Measurements from ENCODE around the gene HAPLN2.

HAPLN2 gene

DNA sequence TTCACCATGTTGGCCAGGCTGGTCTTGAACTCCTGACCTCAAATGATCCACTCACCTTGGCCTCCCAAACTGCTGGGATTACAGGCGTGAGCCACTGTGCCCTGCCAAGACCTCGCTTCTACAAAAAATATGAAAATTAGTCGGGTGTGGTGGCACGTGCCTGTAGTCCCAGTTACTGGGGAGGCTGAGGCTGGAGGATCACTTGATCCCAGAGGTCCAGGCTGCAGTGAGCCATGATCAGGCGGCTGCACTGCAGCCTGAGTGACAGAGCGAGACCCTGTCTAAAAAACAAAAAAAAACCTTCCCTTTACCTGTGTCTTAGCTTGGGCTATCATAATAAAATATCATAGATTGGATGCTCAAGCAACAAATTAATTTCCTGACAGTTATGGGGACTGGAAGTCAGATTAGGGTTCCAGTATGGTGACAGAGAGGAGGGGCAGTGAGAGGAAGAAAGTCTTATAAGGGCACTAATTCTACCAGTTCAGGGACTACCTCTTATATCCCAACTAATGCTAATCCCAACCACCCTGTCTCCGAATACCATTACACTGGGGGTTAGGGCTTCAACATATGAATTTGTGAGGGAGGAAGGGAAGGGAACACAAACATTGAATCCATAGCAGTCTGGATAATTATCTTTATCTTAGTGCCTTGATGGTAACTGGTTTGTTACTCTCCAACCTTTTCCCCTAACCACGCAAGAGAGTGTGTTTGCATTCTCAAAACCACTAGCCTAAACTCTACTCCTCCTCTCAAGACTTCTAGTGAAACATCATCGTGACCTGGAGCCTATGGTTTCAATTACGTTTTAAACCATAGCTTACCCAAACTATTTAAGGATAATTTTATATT is 28.7 kb upstream of the HAPLN2 start:
- Histone ChIP-seq H3K9me3 (no peaks in the 10 kb centered on the region), H3K36me3 (no peaks in the 10 kb centered on the region), H3K27ac (peak overlapping the region; percentile 70), H3K27me3 (no peaks in the 10 kb centered on the region), H3K4me3 (ENCODE audit: low read depth in 1 of 2, low read length in 1 of 2) (peak overlapping the region in 1 of 2 experiments; percentile 76), H3K4me1 (ENCODE audit: control insufficient read depth in 1 of 2, insufficient read depth in 1 of 2, low read depth in 1 of 2, low read length in 1 of 2) (peaks cover 11 to 12% of the 10 kb centered on the region in 2 experiments)
- TF ChIP-seq, protein P1, sequence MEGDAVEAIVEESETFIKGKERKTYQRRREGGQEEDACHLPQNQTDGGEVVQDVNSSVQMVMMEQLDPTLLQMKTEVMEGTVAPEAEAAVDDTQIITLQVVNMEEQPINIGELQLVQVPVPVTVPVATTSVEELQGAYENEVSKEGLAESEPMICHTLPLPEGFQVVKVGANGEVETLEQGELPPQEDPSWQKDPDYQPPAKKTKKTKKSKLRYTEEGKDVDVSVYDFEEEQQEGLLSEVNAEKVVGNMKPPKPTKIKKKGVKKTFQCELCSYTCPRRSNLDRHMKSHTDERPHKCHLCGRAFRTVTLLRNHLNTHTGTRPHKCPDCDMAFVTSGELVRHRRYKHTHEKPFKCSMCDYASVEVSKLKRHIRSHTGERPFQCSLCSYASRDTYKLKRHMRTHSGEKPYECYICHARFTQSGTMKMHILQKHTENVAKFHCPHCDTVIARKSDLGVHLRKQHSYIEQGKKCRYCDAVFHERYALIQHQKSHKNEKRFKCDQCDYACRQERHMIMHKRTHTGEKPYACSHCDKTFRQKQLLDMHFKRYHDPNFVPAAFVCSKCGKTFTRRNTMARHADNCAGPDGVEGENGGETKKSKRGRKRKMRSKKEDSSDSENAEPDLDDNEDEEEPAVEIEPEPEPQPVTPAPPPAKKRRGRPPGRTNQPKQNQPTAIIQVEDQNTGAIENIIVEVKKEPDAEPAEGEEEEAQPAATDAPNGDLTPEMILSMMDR (IDR thresholded peaks at IDR 0.05) = no peak

DNA sequence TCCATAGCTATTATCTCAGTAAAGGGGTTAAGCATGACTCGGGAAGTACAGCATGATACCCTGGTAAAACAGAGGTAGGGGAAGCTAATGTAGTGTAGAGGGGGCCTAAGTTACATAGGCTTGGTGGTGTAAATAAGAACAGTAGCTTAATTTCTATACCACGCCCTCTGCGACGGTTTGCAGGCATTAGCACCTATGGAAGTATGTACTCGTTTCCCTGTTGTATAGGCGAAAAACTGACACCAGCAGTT is 28.1 kb upstream of the HAPLN2 start:
- no peaks in the 10 kb centered on the region for H3K36me3 ChIP-seq
- H3K4me1 ChIP-seq (ENCODE audit: control insufficient read depth in 1 of 2, insufficient read depth in 1 of 2, low read depth in 1 of 2, low read length in 1 of 2) = peaks cover 11 to 12% of the 10 kb centered on the region in 2 experiments
- TF ChIP-seq, protein P1 (IDR thresholded peaks at IDR 0.05) = no peak
- no peaks in the 10 kb centered on the region for H3K9me3 ChIP-seq
- H3K27ac ChIP-seq = peak overlapping the region; percentile 70
- no peaks in the 10 kb centered on the region for H3K27me3 ChIP-seq
- peak overlapping the region; percentile 70 to 76 for H3K4me3 ChIP-seq (ENCODE audit: low read depth in 1 of 2, low read length in 1 of 2)

DNA sequence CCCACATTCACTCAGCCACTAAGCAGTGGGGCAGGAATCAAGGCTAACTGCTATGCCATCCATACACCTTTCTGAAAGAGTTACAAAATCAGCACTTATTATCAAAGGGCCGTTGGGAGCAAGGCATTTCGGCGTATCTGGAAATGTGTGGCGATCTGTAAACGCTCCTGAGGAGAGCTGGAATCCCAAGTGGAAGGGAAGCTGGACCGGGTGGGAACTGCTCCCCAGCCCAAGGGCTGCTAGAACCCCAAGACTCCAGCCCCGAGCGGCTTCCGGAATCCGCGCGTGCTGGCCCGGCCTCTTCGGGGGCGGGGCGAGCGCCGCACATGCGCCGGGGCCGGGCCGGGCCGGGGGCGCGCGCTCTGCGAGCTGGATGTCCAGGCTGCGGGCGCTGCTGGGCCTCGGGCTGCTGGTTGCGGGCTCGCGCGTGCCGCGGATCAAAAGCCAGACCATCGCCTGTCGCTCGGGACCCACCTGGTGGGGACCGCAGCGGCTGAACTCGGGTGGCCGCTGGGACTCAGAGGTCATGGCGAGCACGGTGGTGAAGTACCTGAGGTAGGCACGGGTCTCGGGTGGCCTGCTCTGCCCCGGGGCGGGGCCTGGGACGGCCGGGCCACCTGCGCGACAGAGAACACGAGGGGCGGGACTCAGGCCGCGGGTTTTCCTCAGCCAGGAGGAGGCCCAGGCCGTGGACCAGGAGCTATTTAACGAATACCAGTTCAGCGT is 27.6 kb upstream of the HAPLN2 start, which contains the start of gene NAXE:
NAXE (plus strand) TSS at position 345 of the 726 bp plus-strand sequence; CDS start at position 374, 29 bp downstream.
- Histone ChIP-seq H3K27ac (peak within 1 kb of the TSS; percentile 70), H3K36me3 (no peaks in the 10 kb centered on the region), H3K27me3 (no peaks in the 10 kb centered on the region), H3K4me1 (ENCODE audit: control insufficient read depth in 1 of 2, insufficient read depth in 1 of 2, low read depth in 1 of 2, low read length in 1 of 2) (peaks cover 11 to 12% of the 10 kb centered on the region in 2 experiments), H3K9me3 (no peaks in the 10 kb centered on the region), H3K4me3 (ENCODE audit: low read depth in 1 of 2, low read length in 1 of 2) (peak within 1 kb of the TSS; percentile 70 to 76)
- TF ChIP-seq, protein P1 (IDR thresholded peaks at IDR 0.05) = peak; percentile 15

DNA sequence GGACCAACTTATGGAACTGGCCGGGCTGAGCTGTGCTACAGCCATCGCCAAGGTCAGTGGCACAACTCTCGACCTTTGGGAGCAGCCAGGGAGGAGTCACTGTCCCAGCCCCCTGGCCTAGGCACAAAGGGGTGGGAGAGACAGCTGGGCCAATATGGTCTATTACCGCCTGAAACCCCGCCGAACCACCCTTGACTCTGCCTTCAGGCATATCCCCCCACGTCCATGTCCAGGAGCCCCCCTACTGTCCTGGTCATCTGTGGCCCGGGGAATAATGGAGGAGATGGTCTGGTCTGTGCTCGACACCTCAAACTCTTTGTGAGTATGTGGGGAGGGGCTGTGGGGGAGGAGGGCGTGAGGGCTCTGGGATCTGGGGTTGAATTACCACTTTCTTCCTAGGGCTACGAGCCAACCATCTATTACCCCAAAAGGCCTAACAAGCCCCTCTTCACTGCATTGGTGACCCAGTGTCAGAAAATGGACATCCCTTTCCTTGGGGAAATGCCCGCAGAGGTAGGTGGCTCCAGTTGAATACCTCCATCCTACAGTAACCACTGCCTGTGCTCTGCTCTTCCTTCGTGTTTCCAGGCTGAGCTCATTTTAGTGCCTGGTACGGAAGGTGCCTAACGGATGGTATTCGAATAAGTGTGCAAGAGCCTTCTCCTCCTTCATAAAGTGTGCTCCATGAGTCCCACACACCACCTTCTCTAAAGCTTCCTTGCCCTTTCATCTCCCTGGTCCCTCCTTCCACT is 26.9 kb upstream of the HAPLN2 start:
- H3K4me3 ChIP-seq (ENCODE audit: low read depth in 1 of 2, low read length in 1 of 2) = peak overlapping the region; percentile 70 to 76
- no peaks in the 10 kb centered on the region for H3K27me3 ChIP-seq
- H3K36me3 ChIP-seq = no peaks in the 10 kb centered on the region
- TF ChIP-seq, protein P1 (IDR thresholded peaks at IDR 0.05) = no peak
- H3K27ac ChIP-seq = peak overlapping the region; percentile 70
- H3K4me1 ChIP-seq (ENCODE audit: control insufficient read depth in 1 of 2, insufficient read depth in 1 of 2, low read depth in 1 of 2, low read length in 1 of 2) = peaks cover 11 to 12% of the 10 kb centered on the region in 2 experiments
- no peaks in the 10 kb centered on the region for H3K9me3 ChIP-seq

DNA sequence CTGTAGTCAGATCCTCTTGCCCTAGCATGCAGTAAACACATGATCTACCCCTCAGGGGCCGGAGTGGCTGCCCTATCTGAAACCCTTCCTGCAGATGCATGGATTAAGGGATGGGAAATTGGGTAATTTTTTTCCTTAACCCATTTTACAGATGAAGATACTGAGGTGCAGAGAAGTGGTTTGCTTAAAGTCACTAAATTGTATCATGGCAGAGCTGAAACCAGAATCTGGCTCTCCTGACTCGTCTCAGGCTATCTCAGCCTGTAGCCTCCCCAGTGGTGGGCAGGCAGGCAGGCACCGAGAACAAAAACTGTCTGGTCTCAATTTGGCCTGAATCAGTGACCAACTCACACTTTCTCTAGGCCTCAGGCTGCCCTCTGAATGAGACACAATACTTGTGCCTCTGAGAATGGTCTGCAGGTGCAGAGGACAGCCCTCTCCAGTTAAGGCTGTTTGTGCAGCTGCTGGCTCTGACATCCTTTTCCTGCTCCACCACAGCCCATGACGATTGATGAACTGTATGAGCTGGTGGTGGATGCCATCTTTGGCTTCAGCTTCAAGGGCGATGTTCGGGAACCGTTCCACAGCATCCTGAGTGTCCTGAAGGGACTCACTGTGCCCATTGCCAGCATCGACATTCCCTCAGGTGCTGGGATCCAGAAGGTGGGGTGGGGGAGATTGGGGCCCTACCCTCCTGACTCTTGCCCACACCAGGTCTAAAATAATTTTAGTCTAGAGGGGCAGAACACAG is 26.1 kb upstream of the HAPLN2 start:
- TF ChIP-seq, protein P1 (IDR thresholded peaks at IDR 0.05) = no peak
- no peak overlapping the region for H3K27ac ChIP-seq
- no peaks in the 10 kb centered on the region for H3K9me3 ChIP-seq
- H3K36me3 ChIP-seq = no peaks in the 10 kb centered on the region
- H3K4me3 ChIP-seq (ENCODE audit: low read depth in 1 of 2, low read length in 1 of 2) = no peak overlapping the region
- peaks cover 11 to 12% of the 10 kb centered on the region in 2 experiments for H3K4me1 ChIP-seq (ENCODE audit: control insufficient read depth in 1 of 2, insufficient read depth in 1 of 2, low read depth in 1 of 2, low read length in 1 of 2)
- no peaks in the 10 kb centered on the region for H3K27me3 ChIP-seq
